ENCODE data around the gene CTSZ.

GRCh38 chr20:59017493-59018231 is 10.6 kb upstream of the CTSZ start:
- TF ChIP-seq CTCF (IDR thresholded peaks at IDR 0.05) (no peak), POLR2A (IDR thresholded peaks at IDR 0.05) (no peak)

All from sigmoid colon (tissue), 3 donors.